RWPE1 (cell line): ENCODE results near the gene NRP1.

Experiments used
- CTCF ChIA-PET: fragments of 350-600 bp; sonication (Branson Sonifier 250); formaldehyde crosslinking; extraction: SDS; loops from one replicate; lab custom pipeline; 2021; lab: Yijun Ruan, JAX
- POLR2A ChIA-PET: fragments of 400-600 bp; formaldehyde crosslinking; extraction: SDS; loops from one replicate; lab custom pipeline; 2020; ENCODE audit warnings: antibody characterized with exemption; ENCODE audit not compliant: low non-redundant PET; lab: Yijun Ruan, JAX
- DNase-seq: peaks from one replicate; pipeline ENCODE4 v3.0.0; 2012; ENCODE audit warnings: low spot score
- H3K27ac ChIP-seq: fragments of 450-650 bp; 2 replicates; pipeline ENCODE4 v1.5.1; 2017
- CTCF ChIP-seq: fragments of 450-650 bp; conservative IDR thresholded peaks from 2 replicates; pipeline ENCODE4 v1.5.1; 2017; ENCODE audit warnings: low read depth, mild to moderate bottlenecking

NRP1 gene

GRCh38 chr10:33365871-33366411 is 31.5 kb upstream of the NRP1 start:
- CTCF ChIA-PET, result interaction anchor here (1.1 kb wide), 1 partner anchor 10 kb away, joined by 3 read pairs; no protein-coding TSS in a partner anchor
- POLR2A ChIA-PET, result interaction anchor here (0.6 kb wide), 1 partner anchor 1241 kb away, joined by 3 read pairs; no protein-coding TSS in a partner anchor
- no peak overlapping the region for H3K27ac ChIP-seq
- TF ChIP-seq CTCF, result no peak
- peak; percentile 78 for DNase-seq

- no peak for DNase-seq
- CTCF ChIA-PET, result interaction anchor here (1.1 kb wide), 1 partner anchor 11 kb away, joined by 3 read pairs; no protein-coding TSS in a partner anchor
- POLR2A ChIA-PET, result no interaction called here
- no peak for TF ChIP-seq CTCF
- H3K27ac ChIP-seq, result peak overlapping the region; percentile 60
Observed at GRCh38 chr10:33365301-33365700, 30.8 kb upstream of the NRP1 start.

GRCh38 chr10:33363106-33363505 is 28.6 kb upstream of the NRP1 start:
- TF ChIP-seq CTCF, result no peak
- ChIA-PET POLR2A (no interaction called here), CTCF (interaction anchor here (0.6 kb wide), 1 partner anchor 792 kb away, joined by 4 read pairs; no protein-coding TSS in a partner anchor)
- H3K27ac ChIP-seq, result no peak overlapping the region
- DNase-seq, result no peak

- DNase-seq, result no peak
- no peak for TF ChIP-seq CTCF
- CTCF ChIA-PET, result no interaction called here
- no peak overlapping the region for H3K27ac ChIP-seq
- POLR2A ChIA-PET, result no interaction called here
Observed at GRCh38 chr10:33358016-33358415, 23.5 kb upstream of the NRP1 start.

GRCh38 chr10:33355274-33355673 is 20.8 kb upstream of the NRP1 start:
- ChIA-PET CTCF (no interaction called here), POLR2A (no interaction called here)
- DNase-seq, result no peak
- no peak overlapping the region for H3K27ac ChIP-seq
- no peak for TF ChIP-seq CTCF

- CTCF ChIA-PET, result no interaction called here
- no peak for DNase-seq
- no peak for TF ChIP-seq CTCF
- POLR2A ChIA-PET, result no interaction called here
- H3K27ac ChIP-seq, result no peak overlapping the region
Observed at GRCh38 chr10:33353853-33354252, 19.4 kb upstream of the NRP1 start.

GRCh38 chr10:33353334-33353733 is 18.9 kb upstream of the NRP1 start:
- no peak for DNase-seq
- ChIA-PET POLR2A (no interaction called here), CTCF (no interaction called here)
- TF ChIP-seq CTCF, result no peak
- no peak overlapping the region for H3K27ac ChIP-seq
